ENCODE results near the gene PPP6R2. TPM values are rescaled to one million over a fixed set of nuclear protein-coding genes. Genes with fewer than 3 reads are reported as not detected.

PPP6R2 gene
- total and polyA plus RNA-seq, 7 donors: 15.0 to 64.5 (median 40.7) TPM

DNA sequence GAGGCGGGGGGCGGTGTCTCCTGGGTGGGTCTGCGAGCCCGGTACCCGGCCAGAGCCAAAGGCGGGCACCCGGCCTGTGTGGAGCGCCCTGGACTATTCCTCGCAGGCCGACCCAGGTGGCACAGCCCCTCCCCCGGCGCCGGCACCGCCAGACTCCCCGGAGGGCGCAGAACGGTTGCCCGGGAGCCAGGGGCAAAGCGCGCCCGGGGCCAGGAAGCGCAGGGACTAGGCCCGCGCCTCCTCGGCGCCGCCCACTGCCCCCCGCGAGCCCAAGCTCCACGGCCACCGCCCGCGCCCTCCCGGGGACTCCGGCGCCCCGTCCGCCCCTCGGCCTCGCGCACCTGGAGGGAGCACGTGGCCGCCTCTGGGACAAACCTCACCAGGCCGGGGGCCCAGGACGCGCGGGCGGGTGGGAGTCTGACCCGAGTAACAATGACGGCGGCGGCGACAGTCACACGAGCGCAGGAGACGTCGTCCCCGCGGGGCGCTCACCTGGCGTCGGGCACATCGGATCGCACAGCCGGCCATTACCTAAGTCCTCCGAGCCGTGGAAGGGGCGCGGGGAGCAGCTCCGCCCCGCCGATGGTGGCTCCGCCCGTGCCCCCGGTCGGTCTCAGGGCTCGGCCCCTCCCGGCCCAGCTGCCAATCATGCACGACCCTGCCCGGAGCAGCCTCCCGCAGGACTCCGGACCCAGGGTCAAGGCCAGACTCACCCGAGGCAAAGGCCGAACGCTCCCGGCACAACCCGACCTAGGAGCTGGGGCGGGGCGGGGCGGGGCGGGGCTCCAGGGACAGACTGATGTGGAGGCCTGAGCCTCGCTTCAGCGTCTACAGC lies 43.1 kb upstream of the PPP6R2 start:
- intact Hi-C loops (cut with DNase I): no loop called here
- DNase-seq: no peak
- 7 to 30% methylated on average over 93 of the region's 93 CpGs for WGBS, 2 donors
- no peaks in the 10 kb centered on the region for H3K27me3 ChIP-seq
- no peaks in the 10 kb centered on the region for H3K36me3 ChIP-seq
- peaks cover 3 to 93% (median 86%) of the 10 kb centered on the region in 4 donors for H3K4me1 ChIP-seq
- H3K4me3 ChIP-seq: peak overlapping the region; percentile 1 to 40 (median 38)
- peak overlapping the region; percentile 33 to 96 (median 90) for H3K27ac ChIP-seq
- TF ChIP-seq, protein P1, sequence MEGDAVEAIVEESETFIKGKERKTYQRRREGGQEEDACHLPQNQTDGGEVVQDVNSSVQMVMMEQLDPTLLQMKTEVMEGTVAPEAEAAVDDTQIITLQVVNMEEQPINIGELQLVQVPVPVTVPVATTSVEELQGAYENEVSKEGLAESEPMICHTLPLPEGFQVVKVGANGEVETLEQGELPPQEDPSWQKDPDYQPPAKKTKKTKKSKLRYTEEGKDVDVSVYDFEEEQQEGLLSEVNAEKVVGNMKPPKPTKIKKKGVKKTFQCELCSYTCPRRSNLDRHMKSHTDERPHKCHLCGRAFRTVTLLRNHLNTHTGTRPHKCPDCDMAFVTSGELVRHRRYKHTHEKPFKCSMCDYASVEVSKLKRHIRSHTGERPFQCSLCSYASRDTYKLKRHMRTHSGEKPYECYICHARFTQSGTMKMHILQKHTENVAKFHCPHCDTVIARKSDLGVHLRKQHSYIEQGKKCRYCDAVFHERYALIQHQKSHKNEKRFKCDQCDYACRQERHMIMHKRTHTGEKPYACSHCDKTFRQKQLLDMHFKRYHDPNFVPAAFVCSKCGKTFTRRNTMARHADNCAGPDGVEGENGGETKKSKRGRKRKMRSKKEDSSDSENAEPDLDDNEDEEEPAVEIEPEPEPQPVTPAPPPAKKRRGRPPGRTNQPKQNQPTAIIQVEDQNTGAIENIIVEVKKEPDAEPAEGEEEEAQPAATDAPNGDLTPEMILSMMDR (IDR thresholded peaks at IDR 0.05): no peak
- no peak for TF ChIP-seq POLR2AphosphoS5 (IDR thresholded peaks at IDR 0.05)
- no peak for TF ChIP-seq POLR2A (IDR thresholded peaks at IDR 0.05)
- no peak for TF ChIP-seq EP300 (IDR thresholded peaks at IDR 0.05)
- H3K9me3 ChIP-seq: no peaks in the 10 kb centered on the region

GRCh38 chr22:50300620-50301257 lies 42.4 kb upstream of the PPP6R2 start:
- peaks cover 3 to 97% (median 94%) of the 10 kb centered on the region in 4 donors for H3K4me1 ChIP-seq
- TF ChIP-seq, protein P1 (IDR thresholded peaks at IDR 0.05): no peak
- TF ChIP-seq POLR2AphosphoS5 (IDR thresholded peaks at IDR 0.05) (no peak), POLR2A (IDR thresholded peaks at IDR 0.05) (no peak), EP300 (IDR thresholded peaks at IDR 0.05) (no peak)
- DNase-seq: no peak
- H3K27me3 ChIP-seq: no peaks in the 10 kb centered on the region
- H3K4me3 ChIP-seq: peak overlapping the region in 3 of 4 donors; percentile 35 to 40 (median 40)
- WGBS, 2 donors: 62 to 82% methylated on average over 14 of the region's 14 CpGs
- peak overlapping the region; percentile 89 to 96 (median 90) for H3K27ac ChIP-seq
- no peaks in the 10 kb centered on the region for H3K9me3 ChIP-seq
- intact Hi-C loops (cut with DNase I): no loop called here
- no peaks in the 10 kb centered on the region for H3K36me3 ChIP-seq

DNA sequence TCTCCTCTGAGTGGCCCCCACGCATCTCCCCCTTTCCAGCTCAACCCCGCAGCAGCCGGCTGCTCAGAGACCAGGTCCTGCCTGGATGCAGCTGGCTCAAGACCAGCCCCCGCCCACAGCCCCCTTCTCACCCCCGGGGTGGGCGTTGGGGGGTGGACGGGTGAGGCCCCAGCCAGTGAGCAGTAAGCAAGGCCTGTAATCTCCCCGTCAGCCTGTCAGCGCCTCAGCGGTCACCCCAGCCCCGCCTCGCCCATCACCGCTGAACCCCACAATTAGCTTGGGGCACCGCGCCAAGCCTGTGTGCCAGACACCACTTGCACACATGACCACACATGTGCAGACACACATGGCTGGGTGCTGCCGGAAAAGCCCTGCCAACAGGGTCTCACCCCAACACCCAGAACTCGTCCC lies 41.5 kb upstream of the PPP6R2 start:
- Histone ChIP-seq H3K4me1 (peaks cover 3 to 98% (median 96%) of the 10 kb centered on the region in 4 donors), H3K27me3 (no peaks in the 10 kb centered on the region), H3K9me3 (no peaks in the 10 kb centered on the region), H3K27ac (peak overlapping the region; percentile 89 to 96 (median 90)), H3K4me3 (peak overlapping the region in 1 of 4 donors; percentile 6), H3K36me3 (no peaks in the 10 kb centered on the region)
- intact Hi-C loops (cut with DNase I): no loop called here
- DNase-seq: no peak
- 40 to 45% methylated on average over 17 of the region's 17 CpGs for WGBS, 2 donors
- TF ChIP-seq, protein P1 (IDR thresholded peaks at IDR 0.05): no peak
- TF ChIP-seq POLR2AphosphoS5 (IDR thresholded peaks at IDR 0.05) (no peak), EP300 (IDR thresholded peaks at IDR 0.05) (no peak), POLR2A (IDR thresholded peaks at IDR 0.05) (no peak)

DNA sequence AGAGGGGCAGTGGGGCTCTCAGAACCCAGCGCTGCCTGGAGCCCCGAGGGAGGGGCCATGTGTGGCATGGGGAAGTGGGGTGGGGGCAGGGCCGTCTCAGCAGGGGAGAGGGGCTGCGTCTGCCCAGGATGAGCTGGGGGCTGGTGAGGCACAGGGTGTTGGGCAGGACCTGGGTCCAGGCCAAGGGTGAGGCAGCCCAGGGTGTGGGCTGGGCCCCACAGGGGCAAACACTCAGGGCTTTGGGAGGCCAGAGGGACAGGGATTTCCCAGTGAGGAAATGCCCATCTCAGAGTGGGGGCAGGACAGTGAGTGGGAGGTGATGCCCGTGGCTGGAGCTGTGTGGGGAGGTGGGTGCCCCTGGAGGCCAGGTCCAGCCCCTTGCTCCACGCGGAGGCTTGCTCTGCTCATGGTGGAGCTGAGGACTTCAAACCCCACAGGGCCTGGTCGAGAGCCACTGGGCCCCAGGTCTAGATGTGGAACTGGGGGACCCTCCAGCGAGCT lies 41.0 kb upstream of the PPP6R2 start:
- no peak for DNase-seq
- Histone ChIP-seq H3K36me3 (no peaks in the 10 kb centered on the region), H3K9me3 (no peaks in the 10 kb centered on the region), H3K4me1 (peaks cover 3 to 97% (median 90%) of the 10 kb centered on the region in 4 donors), H3K4me3 (no peak overlapping the region), H3K27me3 (no peaks in the 10 kb centered on the region), H3K27ac (peak overlapping the region; percentile 89 to 96 (median 90))
- intact Hi-C loops (cut with DNase I): loop anchor here (2.0 kb wide), 1 partner anchor 55 kb away; no protein-coding TSS in a partner anchor
- TF ChIP-seq POLR2AphosphoS5 (IDR thresholded peaks at IDR 0.05) (no peak), EP300 (IDR thresholded peaks at IDR 0.05) (no peak), POLR2A (IDR thresholded peaks at IDR 0.05) (no peak)
- TF ChIP-seq, protein P1 (IDR thresholded peaks at IDR 0.05): no peak
- 25 to 38% methylated on average over 9 of the region's 9 CpGs for WGBS, 2 donors
